GM12891 (cell line): ENCODE results near the gene BHLHE41.

ENCODE experiments used
- POLR2A ChIP-seq: IDR thresholded peaks from 2 replicates; pipeline ENCODE4 v1.6.1; 2011; ENCODE audit warnings: low read depth, low read length, control low read depth
- POLR2AphosphoS5 ChIP-seq: IDR thresholded peaks from 2 replicates; pipeline ENCODE4 v1.6.1; 2011; ENCODE audit warnings: low read depth, low read length, control low read depth
- POU2F2 ChIP-seq: IDR thresholded peaks from 2 replicates; pipeline ENCODE4 v1.6.1; 2011; ENCODE audit warnings: low read depth, mild to moderate bottlenecking, control low read depth, low read length, moderate library complexity
- SPI1 ChIP-seq: IDR thresholded peaks from 2 replicates; pipeline ENCODE4 v1.6.1; 2011; ENCODE audit warnings: low read depth, low read length, control low read depth
- TAF1 ChIP-seq: IDR thresholded peaks from 2 replicates; pipeline ENCODE4 v1.6.1; 2011; ENCODE audit warnings: low read depth, low read length, control low read depth

DNA sequence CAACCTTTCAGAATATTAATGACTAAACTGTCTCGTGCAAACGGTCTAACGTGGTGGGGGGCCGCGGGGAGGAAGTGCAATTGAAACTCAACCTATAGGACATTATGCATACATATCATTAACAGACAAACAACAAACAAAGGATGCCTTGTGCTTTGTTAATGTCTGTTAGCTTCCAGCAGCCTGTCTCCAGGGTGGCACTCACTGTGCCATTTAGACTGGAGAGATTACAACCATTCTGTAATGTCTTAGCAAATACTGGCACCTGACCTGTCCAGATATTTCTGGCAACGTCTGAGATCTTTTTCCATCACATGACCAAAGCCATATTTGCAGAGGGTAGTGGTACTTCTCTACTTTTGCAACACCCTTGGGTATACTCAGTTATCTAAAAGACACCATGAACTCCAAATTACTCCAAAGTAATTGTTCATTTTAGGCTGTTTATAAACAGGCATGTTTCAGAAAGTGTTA, 11.6 kb downstream of the BHLHE41 start:
- TF ChIP-seq SPI1, result no peak
- no peak for TF ChIP-seq POLR2A
- TF ChIP-seq POLR2AphosphoS5, result no peak
- no peak for TF ChIP-seq TAF1
- TF ChIP-seq POU2F2, result no peak
